ENCODE measurements around the gene SLC22A4. TPM values are rescaled to one million over a fixed set of nuclear protein-coding genes. Genes with fewer than 3 reads are reported as not detected.

Gene SLC22A4
- total and polyA plus RNA-seq, 2 experiments from 2014 or later, result 1.4 to 3.3 TPM

GRCh38 chr5:132391247-132391646 is 97.1 kb downstream of the SLC22A4 start:
- Histone ChIP-seq H3K27me3 (no peaks in the 10 kb centered on the region), H3K4me1 (ENCODE audit: insufficient read depth) (peaks cover 36% of the 10 kb centered on the region), H3K36me3 (replicated peaks; ENCODE audit: insufficient read depth, low read depth) (no peaks in the 10 kb centered on the region), H3K4me2 (no peak overlapping the region), H2AFZ (no peak overlapping the region), H3K79me2 (no peaks in the 10 kb centered on the region), H3K9me3 (ENCODE audit: low read depth) (no peaks in the 10 kb centered on the region), H4K20me1 (ENCODE audit: insufficient read depth, poor library complexity, severe bottlenecking) (no peaks in the 10 kb centered on the region), H3K27ac (no peak overlapping the region), H3K4me3 (no peak overlapping the region), H3K9me2 (replicated peaks; ENCODE audit: insufficient read depth) (no peaks in the 10 kb centered on the region)
- WGBS (ENCODE audit: low lambda C conversion rate, missing lambda C conversion rate), result 75% methylated on average over 5 of the region's 5 CpGs
- no peak for TF ChIP-seq CTCF (IDR thresholded peaks at IDR 0.05; ENCODE audit: poor library complexity)
- no peak for TF ChIP-seq EZH2 (IDR thresholded peaks at IDR 0.05; ENCODE audit: borderline replicate concordance)
- TF ChIP-seq EZH2phosphoT487 (IDR thresholded peaks at IDR 0.05; ENCODE audit: low read depth, severe bottlenecking, unreplicated experiment), result no peak
- DNase-seq (ENCODE audit: low spot score), result no peak

GRCh38 chr5:132391870-132392269 is 97.7 kb downstream of the SLC22A4 start:
- H3K27ac ChIP-seq, result no peak overlapping the region
- H4K20me1 ChIP-seq (ENCODE audit: insufficient read depth, poor library complexity, severe bottlenecking), result no peaks in the 10 kb centered on the region
- no peak for TF ChIP-seq CTCF (IDR thresholded peaks at IDR 0.05; ENCODE audit: poor library complexity)
- no peak for TF ChIP-seq EZH2 (IDR thresholded peaks at IDR 0.05; ENCODE audit: borderline replicate concordance)
- TF ChIP-seq EZH2phosphoT487 (IDR thresholded peaks at IDR 0.05; ENCODE audit: low read depth, severe bottlenecking, unreplicated experiment), result no peak
- H3K9me2 ChIP-seq (replicated peaks; ENCODE audit: insufficient read depth), result no peaks in the 10 kb centered on the region
- peaks cover 30% of the 10 kb centered on the region for H3K4me1 ChIP-seq (ENCODE audit: insufficient read depth)
- no peak overlapping the region for H3K4me2 ChIP-seq
- H3K9me3 ChIP-seq (ENCODE audit: low read depth), result no peaks in the 10 kb centered on the region
- H3K4me3 ChIP-seq, result no peak overlapping the region
- H3K79me2 ChIP-seq, result no peaks in the 10 kb centered on the region
- no peaks in the 10 kb centered on the region for H3K36me3 ChIP-seq (replicated peaks; ENCODE audit: insufficient read depth, low read depth)
- H3K27me3 ChIP-seq, result no peaks in the 10 kb centered on the region
- no peak for DNase-seq (ENCODE audit: low spot score)
- no peak overlapping the region for H2AFZ ChIP-seq

GRCh38 chr5:132392411-132392810 is 98.2 kb downstream of the SLC22A4 start:
- 96% methylated on average over 8 of the region's 8 CpGs for WGBS (ENCODE audit: low lambda C conversion rate, missing lambda C conversion rate)
- no peak for DNase-seq (ENCODE audit: low spot score)
- Histone ChIP-seq H3K27ac (no peak overlapping the region), H3K4me1 (ENCODE audit: insufficient read depth) (peaks cover 25% of the 10 kb centered on the region), H4K20me1 (ENCODE audit: insufficient read depth, poor library complexity, severe bottlenecking) (no peaks in the 10 kb centered on the region), H3K9me2 (replicated peaks; ENCODE audit: insufficient read depth) (no peaks in the 10 kb centered on the region), H3K4me3 (no peak overlapping the region), H2AFZ (no peak overlapping the region), H3K27me3 (no peaks in the 10 kb centered on the region), H3K4me2 (no peak overlapping the region), H3K36me3 (replicated peaks; ENCODE audit: insufficient read depth, low read depth) (no peaks in the 10 kb centered on the region), H3K9me3 (ENCODE audit: low read depth) (no peaks in the 10 kb centered on the region), H3K79me2 (no peaks in the 10 kb centered on the region)
- TF ChIP-seq EZH2phosphoT487 (IDR thresholded peaks at IDR 0.05; ENCODE audit: low read depth, severe bottlenecking, unreplicated experiment), result no peak
- TF ChIP-seq CTCF (IDR thresholded peaks at IDR 0.05; ENCODE audit: poor library complexity), result no peak
- TF ChIP-seq EZH2 (IDR thresholded peaks at IDR 0.05; ENCODE audit: borderline replicate concordance), result no peak

Data from hepatocyte (in vitro differentiated cells).